Liver (tissue), 9 donors: ENCODE results near the gene SLC9B2. TPM values are rescaled to one million over a fixed set of nuclear protein-coding genes. Genes with fewer than 3 reads are reported as not detected.

ENCODE experiments used
- DNase-seq: peaks from one replicate; pipeline ENCODE4 v3.0.0-alpha.2; 2017; ENCODE audit warnings: low spot score
- H3K27ac ChIP-seq, 2 donors: one replicate each; pipeline ENCODE4 v1.7.0; 2013; ENCODE audit warnings: inconsistent platforms in 2 of 2, low read length in 2 of 2, control low read depth in 1 of 2, low read depth in 1 of 2, mild to moderate bottlenecking in 1 of 2
- H3K27me3 ChIP-seq, 4 donors: one replicate each; pipeline versions ENCODE4 v1.6.1 to v1.7.0; 2013; ENCODE audit warnings: low read length in 3 of 4, inconsistent platforms in 1 of 4, mild to moderate bottlenecking in 1 of 4, moderate library complexity in 1 of 4; ENCODE audit not compliant: control insufficient read depth in 4 of 4, insufficient read depth in 4 of 4
- H3K36me3 ChIP-seq, 4 donors: one replicate each; pipeline versions ENCODE4 v1.6.1 to v1.7.0; 2013; ENCODE audit warnings: low read length in 3 of 4, mild to moderate bottlenecking in 3 of 4, low read depth in 1 of 4, moderate library complexity in 1 of 4; ENCODE audit not compliant: control insufficient read depth in 4 of 4, insufficient read depth in 3 of 4
- H3K4me1 ChIP-seq, 4 donors: one replicate each; pipeline versions ENCODE4 v1.6.1 to v1.7.0; 2013; ENCODE audit warnings: low read length in 3 of 4, mild to moderate bottlenecking in 3 of 4, moderate library complexity in 1 of 4; ENCODE audit not compliant: control insufficient read depth in 4 of 4, insufficient read depth in 4 of 4
- H3K4me3 ChIP-seq, 3 donors: one replicate each; pipeline versions ENCODE4 v1.6.1 to v1.7.0; 2013; ENCODE audit warnings: low read length in 3 of 3, control low read depth in 1 of 3, low read depth in 1 of 3, mild to moderate bottlenecking in 1 of 3
- H3K9ac ChIP-seq, 2 donors: one replicate each; pipeline ENCODE4 v1.7.0; 2013; ENCODE audit warnings: low read length in 2 of 2, mild to moderate bottlenecking in 2 of 2, moderate library complexity in 2 of 2, control low read depth in 1 of 2, low read depth in 1 of 2
- H3K9me3 ChIP-seq, 4 donors: one replicate each; pipeline versions ENCODE4 v1.6.1 to v1.7.0; 2013; ENCODE audit warnings: low read length in 3 of 4; ENCODE audit not compliant: control insufficient read depth in 4 of 4
- ATF3 ChIP-seq: IDR thresholded peaks from 2 replicates; pipeline ENCODE4 v1.6.1; 2016; ENCODE audit warnings: antibody characterized with exemption
- CTCF ChIP-seq: fragments of 150-350 bp; IDR thresholded peaks from 2 replicates; pipeline ENCODE4 v1.5.1; 2017; ENCODE audit warnings: improper control_type of control experiment, low read depth, low read length; ENCODE audit not compliant: missing input control
- FOXA1 ChIP-seq: IDR thresholded peaks from 2 replicates; pipeline ENCODE4 v1.6.1; 2016; ENCODE audit warnings: antibody characterized with exemption
- FOXA2 ChIP-seq: IDR thresholded peaks from 2 replicates; pipeline ENCODE4 v1.6.1; 2016; ENCODE audit warnings: antibody characterized with exemption
- HNF4A ChIP-seq, 2 donors: conservative IDR thresholded peaks; 2 replicates each; pipeline ENCODE4 v1.6.1; 2016; ENCODE audit warnings: antibody characterized with exemption in 2 of 2, mild to moderate bottlenecking in 2 of 2
- HNF4G ChIP-seq: IDR thresholded peaks from 2 replicates; pipeline ENCODE4 v1.6.1; 2016; ENCODE audit warnings: antibody characterized with exemption
- JUND ChIP-seq, 2 donors: IDR thresholded peaks; 2 replicates each; pipeline ENCODE4 v1.6.1; 2016; ENCODE audit warnings: antibody characterized with exemption in 2 of 2
- NR2F2 ChIP-seq: IDR thresholded peaks from 2 replicates; pipeline ENCODE4 v1.6.1; 2016; ENCODE audit warnings: antibody characterized with exemption
- RAD21 ChIP-seq, 2 donors: IDR thresholded peaks; 2 replicates each; pipeline ENCODE4 v1.6.1; 2016; ENCODE audit warnings: antibody characterized with exemption in 2 of 2, mild to moderate bottlenecking in 2 of 2
- REST ChIP-seq: IDR thresholded peaks from 2 replicates; pipeline ENCODE4 v1.6.1; 2016; ENCODE audit warnings: antibody characterized with exemption, mild to moderate bottlenecking
- RXRA ChIP-seq, 2 donors: IDR thresholded peaks; 2 replicates each; pipeline ENCODE4 v1.6.1; 2017 to 2018; ENCODE audit warnings: antibody characterized with exemption in 2 of 2, mild to moderate bottlenecking in 1 of 2
- SP1 ChIP-seq: IDR thresholded peaks from 2 replicates; pipeline ENCODE4 v1.6.1; 2018; ENCODE audit warnings: antibody characterized with exemption, mild to moderate bottlenecking
- TAF1 ChIP-seq: conservative IDR thresholded peaks from 2 replicates; pipeline ENCODE4 v1.6.1; 2016; ENCODE audit warnings: antibody characterized with exemption, mild to moderate bottlenecking
- YY1 ChIP-seq: IDR thresholded peaks from 2 replicates; pipeline ENCODE4 v1.6.1; 2016; ENCODE audit warnings: antibody characterized with exemption, mild to moderate bottlenecking
- WGBS: extraction: QIAGEN DNeasy Blood & Tissue Kit; methylation state at CpG from one replicate; pipeline ENCODE4 v1.1.7; 2013; 5-methylcytosine and 5-hydroxymethylcytosine counted together
- polyA plus RNA-seq, 2 donors: library from polyadenylated mRNA; stranded (reverse) in 1 of 2; unstranded in 1 of 2; fragments of 200-250 nt in 1 of 2; fragments of >200 nt in 1 of 2; fragmentation: Nextera tagmentation in 1 of 2; extraction: Ambion mirVana in 1 of 2; gene quantifications; one replicate each; pipeline versions ENCODE4 v1.2.1 to v1.2.3, GENCODE V29; 2013 to 2015
- total RNA-seq, 2 donors: library from RNA; depleted of rRNA; stranded (reverse); fragments of >200 nt; gene quantifications; one replicate each; pipeline ENCODE4 v1.2.3, GENCODE V29; 2014
- TF ChIP-seq, protein P1 (sequence below): IDR thresholded peaks from 2 replicates; pipeline ENCODE4 v1.6.1; 2016; ENCODE audit warnings: antibody characterized with exemption
- TF ChIP-seq, protein P2 (sequence below): IDR thresholded peaks from 2 replicates; pipeline ENCODE4 v1.6.1; 2016; ENCODE audit warnings: antibody characterized with exemption
- donor health status: healthy.
- donor health status: healthy.
- donor health status: healthy.
- donor health status: healthy.
- donor health status: healthy.

The SLC9B2 gene
- total and polyA plus RNA-seq, 4 donors, result 23.7 to 47.0 (median 34.5) TPM

GRCh38 chr4:103054030-103054429 lies 22.5 kb downstream of the SLC9B2 start:
- Histone ChIP-seq H3K36me3 (peaks cover 3 to 9% (median 5%) of the 10 kb centered on the region in 4 donors), H3K9ac (no peak overlapping the region), H3K4me3 (no peak overlapping the region), H3K27me3 (no peaks in the 10 kb centered on the region), H3K4me1 (peaks cover 0 to 1% (median 0%) of the 10 kb centered on the region in 4 donors), H3K9me3 (no peaks in the 10 kb centered on the region), H3K27ac (peak overlapping the region in 1 of 2 donors; percentile 12)
- no peak for DNase-seq
- 77% methylated on average over 3 of the region's 3 CpGs for WGBS
- TF ChIP-seq NR2F2, result no peak
- no peak for TF ChIP-seq ATF3
- TF ChIP-seq FOXA1, result no peak
- TF ChIP-seq CTCF, result no peak
- TF ChIP-seq, protein P1, sequence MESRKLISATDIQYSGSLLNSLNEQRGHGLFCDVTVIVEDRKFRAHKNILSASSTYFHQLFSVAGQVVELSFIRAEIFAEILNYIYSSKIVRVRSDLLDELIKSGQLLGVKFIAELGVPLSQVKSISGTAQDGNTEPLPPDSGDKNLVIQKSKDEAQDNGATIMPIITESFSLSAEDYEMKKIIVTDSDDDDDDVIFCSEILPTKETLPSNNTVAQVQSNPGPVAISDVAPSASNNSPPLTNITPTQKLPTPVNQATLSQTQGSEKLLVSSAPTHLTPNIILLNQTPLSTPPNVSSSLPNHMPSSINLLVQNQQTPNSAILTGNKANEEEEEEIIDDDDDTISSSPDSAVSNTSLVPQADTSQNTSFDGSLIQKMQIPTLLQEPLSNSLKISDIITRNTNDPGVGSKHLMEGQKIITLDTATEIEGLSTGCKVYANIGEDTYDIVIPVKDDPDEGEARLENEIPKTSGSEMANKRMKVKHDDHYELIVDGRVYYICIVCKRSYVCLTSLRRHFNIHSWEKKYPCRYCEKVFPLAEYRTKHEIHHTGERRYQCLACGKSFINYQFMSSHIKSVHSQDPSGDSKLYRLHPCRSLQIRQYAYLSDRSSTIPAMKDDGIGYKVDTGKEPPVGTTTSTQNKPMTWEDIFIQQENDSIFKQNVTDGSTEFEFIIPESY, result no peak
- no peak for TF ChIP-seq RAD21 (IDR thresholded peaks at IDR 0.05)
- peak in 1 of 2 donors; percentile 18 for TF ChIP-seq HNF4A (conservative IDR thresholded peaks at IDR 0.05)
- no peak for TF ChIP-seq YY1

- Histone ChIP-seq H3K27ac (no peak overlapping the region), H3K4me1 (no peaks in the 10 kb centered on the region), H3K9me3 (no peaks in the 10 kb centered on the region), H3K9ac (no peak overlapping the region), H3K27me3 (no peaks in the 10 kb centered on the region), H3K36me3 (peaks cover 3 to 18% (median 10%) of the 10 kb centered on the region in 4 donors), H3K4me3 (no peak overlapping the region)
- DNase-seq, result no peak
- WGBS, result 90% methylated on average over 3 of the region's 3 CpGs
- TF ChIP-seq RXRA (IDR thresholded peaks at IDR 0.05), result no peak
- TF ChIP-seq, protein P1, result no peak
- TF ChIP-seq JUND (IDR thresholded peaks at IDR 0.05), result no peak
- no peak for TF ChIP-seq SP1
- no peak for TF ChIP-seq YY1
- no peak for TF ChIP-seq HNF4A (conservative IDR thresholded peaks at IDR 0.05)
- TF ChIP-seq CTCF, result no peak
- TF ChIP-seq FOXA1, result no peak
- no peak for TF ChIP-seq ATF3
- no peak for TF ChIP-seq REST
- TF ChIP-seq NR2F2, result no peak
- TF ChIP-seq HNF4G, result no peak
- TF ChIP-seq, protein P2, sequence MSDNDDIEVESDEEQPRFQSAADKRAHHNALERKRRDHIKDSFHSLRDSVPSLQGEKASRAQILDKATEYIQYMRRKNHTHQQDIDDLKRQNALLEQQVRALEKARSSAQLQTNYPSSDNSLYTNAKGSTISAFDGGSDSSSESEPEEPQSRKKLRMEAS, result no peak
- no peak for TF ChIP-seq FOXA2
- no peak for TF ChIP-seq TAF1
- TF ChIP-seq RAD21 (IDR thresholded peaks at IDR 0.05), result no peak
These were observed 23.8 kb downstream of the SLC9B2 start for GRCh38 chr4:103052779-103053178.
